ENCODE measurements around the gene CCDC91.

DNA sequence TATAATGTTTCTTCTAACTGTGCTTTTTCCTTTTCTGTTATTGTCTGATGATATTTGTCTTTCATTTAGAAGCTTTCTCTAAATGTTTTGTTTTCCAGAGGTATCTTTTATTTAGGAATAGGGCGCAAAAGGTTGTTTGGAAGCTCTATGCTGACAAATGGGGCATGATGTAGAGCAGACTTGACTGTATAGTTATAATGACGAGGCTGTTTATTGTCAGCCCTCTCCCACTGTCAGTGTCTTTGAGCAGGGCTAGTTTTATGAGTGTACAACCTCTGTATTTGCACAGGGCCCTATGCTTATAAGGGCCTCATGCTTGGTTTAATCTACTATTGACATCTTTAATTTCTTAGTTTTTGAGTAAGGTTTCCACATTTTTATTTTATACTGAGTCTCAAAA, 158.9 kb downstream of the CCDC91 start:
- TF ChIP-seq RAD21 (IDR thresholded peaks at IDR 0.05; ENCODE audit: low read length), result no peak
- TF ChIP-seq, protein P1, sequence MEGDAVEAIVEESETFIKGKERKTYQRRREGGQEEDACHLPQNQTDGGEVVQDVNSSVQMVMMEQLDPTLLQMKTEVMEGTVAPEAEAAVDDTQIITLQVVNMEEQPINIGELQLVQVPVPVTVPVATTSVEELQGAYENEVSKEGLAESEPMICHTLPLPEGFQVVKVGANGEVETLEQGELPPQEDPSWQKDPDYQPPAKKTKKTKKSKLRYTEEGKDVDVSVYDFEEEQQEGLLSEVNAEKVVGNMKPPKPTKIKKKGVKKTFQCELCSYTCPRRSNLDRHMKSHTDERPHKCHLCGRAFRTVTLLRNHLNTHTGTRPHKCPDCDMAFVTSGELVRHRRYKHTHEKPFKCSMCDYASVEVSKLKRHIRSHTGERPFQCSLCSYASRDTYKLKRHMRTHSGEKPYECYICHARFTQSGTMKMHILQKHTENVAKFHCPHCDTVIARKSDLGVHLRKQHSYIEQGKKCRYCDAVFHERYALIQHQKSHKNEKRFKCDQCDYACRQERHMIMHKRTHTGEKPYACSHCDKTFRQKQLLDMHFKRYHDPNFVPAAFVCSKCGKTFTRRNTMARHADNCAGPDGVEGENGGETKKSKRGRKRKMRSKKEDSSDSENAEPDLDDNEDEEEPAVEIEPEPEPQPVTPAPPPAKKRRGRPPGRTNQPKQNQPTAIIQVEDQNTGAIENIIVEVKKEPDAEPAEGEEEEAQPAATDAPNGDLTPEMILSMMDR (conservative IDR thresholded peaks at IDR 0.05; ENCODE audit: low read depth, low read length), result no peak

Data from IMR-90 (cell line).